Cardiac muscle cell (in vitro differentiated cells and primary cell): ENCODE measurements around the gene PLP1. TPM values are rescaled to one million over a fixed set of nuclear protein-coding genes. Genes with fewer than 3 reads are reported as not detected.

Source experiments
- DNase-seq, 2 donors: peaks; one replicate each; pipeline versions ENCODE4 v3.0.0 to v3.0.0-alpha.2; 2010 to 2017; ENCODE audit warnings: low read depth in 1 of 2, low spot score in 1 of 2
- H3K27ac ChIP-seq: fragments of 200-600 bp; sonication (generic); 2 replicates; pipeline ENCODE4 v1.5.1; 2016
- H3K27me3 ChIP-seq: fragments of 200-600 bp; sonication (generic); 2 replicates; pipeline ENCODE4 v1.6.0; 2016; ENCODE audit warnings: control low read depth
- H3K36me3 ChIP-seq: fragments of 200-600 bp; sonication (generic); 2 replicates; pipeline ENCODE4 v1.5.1; 2016; ENCODE audit warnings: control low read depth
- H3K4me1 ChIP-seq: fragments of 200-600 bp; sonication (generic); 2 replicates; pipeline ENCODE4 v1.8.1; 2017; ENCODE audit warnings: low read depth, mild to moderate bottlenecking, mixed run types
- H3K4me3 ChIP-seq: fragments of 200-600 bp; sonication (generic); 2 replicates; pipeline ENCODE4 v1.5.1; 2016; ENCODE audit warnings: mild to moderate bottlenecking
- H3K9me3 ChIP-seq: fragments of 200-600 bp; sonication (generic); 2 replicates; pipeline ENCODE4 v1.5.1; 2017; ENCODE audit warnings: low read depth, mild to moderate bottlenecking, control low read depth
- CTCF ChIP-seq: IDR thresholded peaks from 2 replicates; pipeline ENCODE4 v1.5.1; 2012; ENCODE audit warnings: low read depth, mild to moderate bottlenecking, low read length
- polyA plus RNA-seq: library from polyadenylated mRNA; unstranded; fragments of >200 nt; fragmentation: Nextera tagmentation; extraction: Ambion mirVana; gene quantifications from 2 replicates; pipeline ENCODE4 v1.2.1, GENCODE V29; 2016
- total RNA-seq: library from RNA; depleted of rRNA; stranded (reverse); fragments of >200 nt; gene quantifications from 2 replicates; pipeline ENCODE4 v1.2.3, GENCODE V29; 2016

PLP1 gene
- total and polyA plus RNA-seq, 2 experiments from 2014 or later, result 0.03 TPM; not detected in 1

- no peak for TF ChIP-seq CTCF
- Histone ChIP-seq H3K9me3 (no peaks in the 10 kb centered on the region), H3K4me1 (no peaks in the 10 kb centered on the region), H3K27me3 (no peaks in the 10 kb centered on the region), H3K27ac (no peak overlapping the region), H3K36me3 (no peaks in the 10 kb centered on the region), H3K4me3 (no peak overlapping the region)
- DNase-seq, result no peak
These were observed 5.1 kb downstream of the PLP1 start for GRCh38 chrX:103781706-103782105.

GRCh38 chrX:103782640-103783039, 6.0 kb downstream of the PLP1 start:
- Histone ChIP-seq H3K36me3 (no peaks in the 10 kb centered on the region), H3K9me3 (no peaks in the 10 kb centered on the region), H3K4me3 (no peak overlapping the region), H3K27me3 (no peaks in the 10 kb centered on the region), H3K27ac (no peak overlapping the region), H3K4me1 (no peaks in the 10 kb centered on the region)
- TF ChIP-seq CTCF, result no peak
- no peak for DNase-seq

- no peak overlapping the region for H3K4me3 ChIP-seq
- H3K36me3 ChIP-seq, result no peaks in the 10 kb centered on the region
- H3K27ac ChIP-seq, result no peak overlapping the region
- DNase-seq, result peak in 1 of 2 donors; percentile 18
- no peaks in the 10 kb centered on the region for H3K27me3 ChIP-seq
- TF ChIP-seq CTCF, result no peak
- no peaks in the 10 kb centered on the region for H3K4me1 ChIP-seq
- no peaks in the 10 kb centered on the region for H3K9me3 ChIP-seq
These were observed 6.6 kb downstream of the PLP1 start for GRCh38 chrX:103783196-103783595.

GRCh38 chrX:103783971-103784370, 7.3 kb downstream of the PLP1 start:
- Histone ChIP-seq H3K27me3 (no peaks in the 10 kb centered on the region), H3K4me3 (no peak overlapping the region), H3K27ac (no peak overlapping the region), H3K4me1 (no peaks in the 10 kb centered on the region), H3K9me3 (no peaks in the 10 kb centered on the region), H3K36me3 (no peaks in the 10 kb centered on the region)
- TF ChIP-seq CTCF, result no peak
- DNase-seq, result no peak

GRCh38 chrX:103789004-103789403, 12.4 kb downstream of the PLP1 start:
- Histone ChIP-seq H3K36me3 (no peaks in the 10 kb centered on the region), H3K27ac (no peak overlapping the region), H3K4me3 (no peak overlapping the region), H3K4me1 (no peaks in the 10 kb centered on the region), H3K27me3 (no peaks in the 10 kb centered on the region), H3K9me3 (no peaks in the 10 kb centered on the region)
- DNase-seq, result no peak
- no peak for TF ChIP-seq CTCF

GRCh38 chrX:103791228-103791627, 14.6 kb downstream of the PLP1 start:
- Histone ChIP-seq H3K9me3 (no peaks in the 10 kb centered on the region), H3K36me3 (no peaks in the 10 kb centered on the region), H3K27me3 (no peaks in the 10 kb centered on the region), H3K27ac (no peak overlapping the region), H3K4me3 (no peak overlapping the region), H3K4me1 (no peaks in the 10 kb centered on the region)
- TF ChIP-seq CTCF, result no peak
- DNase-seq, result no peak
